ENCODE results near the gene ASIC1.

Gene ASIC1

GRCh38 chr12:50085615-50086072, 28.2 kb downstream of the ASIC1 start:
- no peak for DNase-seq (ENCODE audit: low read depth)

- DNase-seq (ENCODE audit: low read depth): no peak
Observed at GRCh38 chr12:50086148-50086547, 28.8 kb downstream of the ASIC1 start.

- no peak for DNase-seq (ENCODE audit: low read depth)
Observed at GRCh38 chr12:50087151-50087550, 29.8 kb downstream of the ASIC1 start.

GRCh38 chr12:50087995-50088394, 30.6 kb downstream of the ASIC1 start:
- no peak for DNase-seq (ENCODE audit: low read depth)

GRCh38 chr12:50088577-50089335, 31.4 kb downstream of the ASIC1 start:
- no peak for DNase-seq (ENCODE audit: low read depth)

- DNase-seq (ENCODE audit: low read depth): no peak
Observed at GRCh38 chr12:50089730-50090129, 32.3 kb downstream of the ASIC1 start.

GRCh38 chr12:50090391-50090790, 33.0 kb downstream of the ASIC1 start:
- no peak for DNase-seq (ENCODE audit: low read depth)

- no peak for DNase-seq (ENCODE audit: low read depth)
Observed at GRCh38 chr12:50097952-50098351, 40.6 kb downstream of the ASIC1 start.

GRCh38 chr12:50099302-50100008, 42.1 kb downstream of the ASIC1 start:
- DNase-seq (ENCODE audit: low read depth): no peak

GRCh38 chr12:50100561-50100960, 43.2 kb downstream of the ASIC1 start:
- no peak for DNase-seq (ENCODE audit: low read depth)

- DNase-seq (ENCODE audit: low read depth): no peak
Observed at GRCh38 chr12:50101663-50102062, 44.3 kb downstream of the ASIC1 start.

- no peak for DNase-seq (ENCODE audit: low read depth)
Observed at GRCh38 chr12:50102131-50102531, 44.7 kb downstream of the ASIC1 start.

- DNase-seq (ENCODE audit: low read depth): no peak
Observed at GRCh38 chr12:50102646-50103309, 45.4 kb downstream of the ASIC1 start.

- no peak for DNase-seq (ENCODE audit: low read depth)
Observed at GRCh38 chr12:50103351-50103750, 46.0 kb downstream of the ASIC1 start.

GRCh38 chr12:50103767-50104321, 46.4 kb downstream of the ASIC1 start, which contains the start of gene GPD1:
GPD1 (plus strand) TSS chr12:50104008; CDS start chr12:50104051, 43 bp downstream.
- DNase-seq (ENCODE audit: low read depth): no peak

GRCh38 chr12:50104417-50105366, 47.3 kb downstream of the ASIC1 start:
- DNase-seq (ENCODE audit: low read depth): no peak

GRCh38 chr12:50105913-50106450, 48.6 kb downstream of the ASIC1 start:
- no peak for DNase-seq (ENCODE audit: low read depth)

- no peak for DNase-seq (ENCODE audit: low read depth)
Observed at GRCh38 chr12:50106907-50107306, 49.5 kb downstream of the ASIC1 start.

GRCh38 chr12:50107416-50108268, 50.2 kb downstream of the ASIC1 start:
- no peak for DNase-seq (ENCODE audit: low read depth)

- DNase-seq (ENCODE audit: low read depth): no peak
Observed at GRCh38 chr12:50109319-50109718, 51.9 kb downstream of the ASIC1 start.
